Daoy (cell line): Measurements from ENCODE around the gene PDLIM4. TPM values are rescaled to one million over a fixed set of nuclear protein-coding genes. Genes with fewer than 3 reads are reported as not detected.

Experiments used
- DNase-seq: peaks from one replicate; pipeline ENCODE4 v3.0.0-alpha.2; 2015; ENCODE audit warnings: low read depth
- total RNA-seq: library from RNA; depleted of rRNA; stranded (reverse); fragments of >200 nt; shearing (Covaris generic); gene quantifications from 2 replicates; pipeline ENCODE4 v1.2.3, GENCODE V29; 2014

Gene PDLIM4
- total RNA-seq, 1 experiment from 2014 or later, result 103 TPM

DNA sequence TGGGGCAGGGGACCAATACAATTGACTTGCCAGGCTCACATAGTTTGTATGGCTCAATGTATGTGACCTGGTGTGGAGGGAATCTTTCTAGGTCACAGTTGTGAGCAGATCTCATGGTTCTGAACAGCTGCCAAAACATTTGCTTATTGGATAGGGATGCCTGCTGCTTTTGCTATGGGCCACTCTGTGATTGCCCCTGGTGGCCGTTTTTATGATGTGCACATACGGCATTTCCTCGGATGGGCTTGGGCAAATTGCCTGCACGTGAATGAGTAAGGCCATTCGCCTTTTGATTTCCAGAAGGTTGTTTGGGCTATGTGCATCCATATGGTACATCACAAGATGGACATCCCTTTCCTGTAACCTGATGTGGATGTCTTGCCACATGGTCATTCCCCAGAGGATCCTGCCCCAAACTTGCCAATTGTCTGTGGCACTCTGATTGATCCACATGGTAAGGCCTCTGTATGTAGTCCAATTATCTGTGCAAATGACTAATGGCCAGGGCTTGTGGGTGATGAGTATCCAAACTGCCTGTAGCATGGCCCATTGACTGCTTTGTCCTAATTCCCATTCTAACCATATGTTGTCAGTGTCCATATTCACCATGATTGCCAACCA lies 26.0 kb downstream of the PDLIM4 start:
- peak; percentile 62 for DNase-seq

DNA sequence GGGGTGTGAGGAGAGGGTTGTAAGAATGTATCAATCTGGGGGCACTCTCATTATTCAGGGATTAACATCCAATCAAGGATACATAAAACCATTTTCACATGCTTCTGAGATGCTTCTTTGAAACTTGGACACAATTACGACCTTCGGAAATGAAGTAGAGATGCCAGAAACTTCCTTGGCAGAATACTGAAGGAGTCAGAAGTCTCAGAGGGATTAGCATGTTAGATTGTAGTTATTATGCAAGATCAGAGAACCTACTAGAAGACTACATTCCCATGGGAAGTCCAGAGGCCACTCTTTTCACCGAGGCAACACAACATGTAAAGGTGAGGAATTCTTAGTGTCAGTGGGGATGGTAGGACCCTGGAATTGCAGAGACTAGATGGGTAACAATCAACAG lies 31.6 kb downstream of the PDLIM4 start:
- DNase-seq, result no peak

DNA sequence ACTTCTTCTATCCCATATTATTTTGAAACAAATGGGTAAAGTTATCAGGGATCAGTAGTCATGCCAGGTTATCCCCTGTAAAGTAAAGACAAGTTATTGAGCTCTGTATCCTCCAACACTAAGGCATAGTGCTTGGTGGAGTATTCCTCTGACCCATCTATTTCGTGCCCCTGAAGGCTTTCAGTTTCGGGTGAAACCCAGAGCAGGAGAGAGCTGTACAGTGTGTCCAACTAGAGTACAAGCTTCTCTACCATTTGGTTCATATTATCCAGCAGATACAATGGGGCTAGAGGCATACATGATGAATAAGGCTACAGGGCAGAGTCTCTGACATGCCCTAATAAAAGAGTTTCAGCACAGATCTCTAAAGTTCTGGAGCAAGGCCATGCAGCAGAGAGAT lies 33.5 kb downstream of the PDLIM4 start:
- no peak for DNase-seq

DNA sequence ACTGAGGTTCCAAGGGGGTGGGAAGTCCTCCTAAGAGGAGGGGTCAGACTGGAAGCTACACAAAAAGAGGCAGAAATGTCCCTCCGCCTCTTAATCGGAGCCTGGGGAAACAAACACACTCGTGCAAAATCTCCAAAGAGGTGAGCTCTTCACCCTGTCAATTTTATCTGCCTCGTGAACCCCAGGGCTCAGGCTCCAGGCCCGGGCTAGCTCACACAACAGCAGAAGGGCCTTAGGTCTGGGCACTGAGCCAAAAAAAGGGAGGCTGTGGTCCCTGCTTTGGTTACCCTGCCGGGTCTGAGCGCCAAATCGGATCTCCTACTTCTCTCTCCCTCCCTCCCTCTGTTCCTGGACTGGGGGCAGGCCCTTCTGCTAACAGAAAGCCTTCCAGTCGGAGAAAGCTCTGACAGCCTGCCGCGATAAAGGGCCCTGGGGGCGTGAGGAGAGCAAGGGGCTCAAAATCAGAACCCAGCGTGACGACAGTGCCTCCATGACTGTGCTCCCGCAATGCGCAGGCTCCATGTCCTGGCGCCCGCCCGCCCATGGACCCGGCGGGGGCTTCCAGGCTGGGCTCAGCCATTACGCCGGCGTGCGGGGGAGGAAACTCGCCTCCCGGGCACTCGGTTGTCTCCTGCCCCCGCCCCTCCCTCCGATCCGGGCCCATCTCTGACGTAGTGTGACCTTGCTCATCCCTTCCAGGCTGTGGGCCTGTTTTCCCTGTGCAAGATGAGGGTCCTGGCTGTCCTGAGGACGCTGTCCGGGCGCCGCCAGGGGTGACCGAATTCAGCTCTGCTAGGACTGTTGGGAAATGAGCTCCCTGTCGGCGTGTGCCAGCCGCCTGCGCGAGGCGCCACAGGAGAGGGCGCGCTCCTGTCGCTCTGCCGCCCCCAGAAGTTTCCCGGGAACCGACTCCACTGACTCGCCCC lies 35.8 kb downstream of the PDLIM4 start:
- peak; percentile 96 for DNase-seq

DNA sequence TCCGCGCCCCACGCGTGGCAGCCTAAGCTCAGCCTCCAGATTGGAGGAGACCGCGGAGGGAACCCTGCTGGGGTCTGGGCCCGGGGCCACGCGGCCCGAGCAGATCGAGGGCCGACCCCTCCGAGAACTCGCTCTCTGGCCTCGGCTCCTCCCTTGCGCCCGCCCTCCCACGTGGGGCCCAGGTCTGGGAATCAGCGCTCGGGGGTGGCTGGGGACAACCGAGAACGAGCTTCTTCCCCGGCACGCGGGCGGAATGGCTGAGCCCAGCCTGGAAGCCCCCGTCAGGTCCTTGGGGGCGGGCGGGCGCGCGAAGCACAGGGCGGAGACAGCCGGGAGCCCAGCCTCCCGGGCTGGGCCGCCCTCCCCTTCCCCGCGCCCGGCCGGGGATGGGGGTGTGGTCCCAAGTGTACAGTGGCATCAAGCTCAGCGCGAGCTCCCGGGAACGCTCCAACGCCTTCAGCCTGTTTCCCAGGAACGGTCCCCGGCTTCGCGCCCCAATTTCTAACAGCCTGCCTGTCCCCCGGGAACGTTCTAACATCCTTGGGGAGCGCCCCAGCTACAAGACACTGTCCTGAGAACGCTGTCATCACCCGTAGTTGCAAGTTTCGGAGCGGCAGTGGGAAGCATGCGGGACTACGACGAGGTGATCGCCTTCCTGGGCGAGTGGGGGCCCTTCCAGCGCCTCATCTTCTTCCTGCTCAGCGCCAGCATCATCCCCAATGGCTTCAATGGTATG lies 36.7 kb downstream of the PDLIM4 start, which contains the start of gene SLC22A4:
SLC22A4 (plus strand) TSS at position 403 of the 736 bp plus-strand sequence; CDS start at position 626, 223 bp downstream.
- peak; percentile 98 for DNase-seq

DNA sequence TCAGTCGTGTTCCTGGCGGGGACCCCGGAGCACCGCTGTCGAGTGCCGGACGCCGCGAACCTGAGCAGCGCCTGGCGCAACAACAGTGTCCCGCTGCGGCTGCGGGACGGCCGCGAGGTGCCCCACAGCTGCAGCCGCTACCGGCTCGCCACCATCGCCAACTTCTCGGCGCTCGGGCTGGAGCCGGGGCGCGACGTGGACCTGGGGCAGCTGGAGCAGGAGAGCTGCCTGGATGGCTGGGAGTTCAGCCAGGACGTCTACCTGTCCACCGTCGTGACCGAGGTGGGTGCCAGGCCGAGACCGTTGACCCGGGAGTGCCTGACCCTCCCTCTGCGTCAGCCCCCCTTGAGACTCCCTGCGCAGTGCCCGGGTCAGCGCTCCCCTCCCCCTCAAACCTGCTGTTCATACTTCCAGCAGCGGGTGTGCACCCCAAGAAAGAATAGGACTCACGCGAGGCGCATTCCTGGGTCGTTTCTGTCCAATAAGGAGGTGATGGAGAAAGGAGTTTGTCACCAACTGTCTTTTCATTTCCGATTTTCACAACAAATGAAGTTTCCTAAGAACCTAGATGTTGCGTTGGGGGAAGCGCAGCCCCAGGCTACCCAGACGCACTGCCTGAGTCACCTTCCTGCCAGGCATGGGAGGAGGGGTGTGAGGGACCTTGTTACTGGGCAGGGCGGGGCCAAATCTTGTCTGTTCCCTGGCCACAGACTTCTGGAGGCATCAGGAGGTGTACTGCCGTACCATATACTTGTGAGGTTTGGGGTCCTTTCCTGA lies 37.4 kb downstream of the PDLIM4 start:
- peak; percentile 93 for DNase-seq

DNA sequence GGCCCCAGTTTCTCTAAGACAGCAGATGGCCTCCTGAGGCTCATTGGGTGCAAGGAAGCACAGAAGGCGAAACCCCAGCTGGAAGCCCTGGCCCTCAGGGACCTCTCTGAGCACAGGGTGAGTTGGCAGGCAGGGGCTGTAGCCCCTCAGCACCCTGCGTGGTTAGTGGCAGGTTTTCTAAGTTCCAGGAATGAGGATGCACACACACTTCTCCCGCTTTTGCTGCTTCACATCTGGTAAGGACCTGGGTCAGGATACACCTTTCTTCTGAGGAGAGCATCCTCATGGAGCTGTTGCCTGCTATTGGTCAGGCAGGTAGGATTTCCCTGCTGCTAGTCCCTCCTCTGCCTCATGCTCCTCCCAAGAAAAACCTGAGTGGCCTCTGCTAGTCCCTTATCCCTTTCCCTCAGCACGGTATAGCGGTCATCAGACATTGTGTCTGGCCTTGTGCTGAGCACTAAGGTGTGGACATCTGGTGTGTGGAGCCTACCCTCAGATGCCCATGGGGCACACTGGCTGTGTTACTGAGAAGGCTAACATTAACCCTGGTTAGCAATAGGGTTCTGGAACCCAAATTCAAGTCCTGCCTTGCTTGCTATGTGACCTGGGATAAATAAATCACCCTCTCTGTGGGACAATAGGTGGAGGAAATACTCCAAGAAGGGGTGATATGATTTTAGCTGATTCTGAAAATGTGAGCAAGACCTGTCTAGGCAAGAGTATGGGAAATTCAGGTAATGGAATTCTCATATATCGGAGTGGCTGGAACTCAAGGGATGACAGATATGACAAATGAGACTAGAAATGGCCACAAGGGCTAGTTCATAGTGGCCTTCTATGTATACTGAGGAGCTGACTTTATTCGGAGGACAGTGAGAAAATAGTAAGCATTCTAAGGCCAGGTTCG lies 38.3 kb downstream of the PDLIM4 start:
- no peak for DNase-seq

DNA sequence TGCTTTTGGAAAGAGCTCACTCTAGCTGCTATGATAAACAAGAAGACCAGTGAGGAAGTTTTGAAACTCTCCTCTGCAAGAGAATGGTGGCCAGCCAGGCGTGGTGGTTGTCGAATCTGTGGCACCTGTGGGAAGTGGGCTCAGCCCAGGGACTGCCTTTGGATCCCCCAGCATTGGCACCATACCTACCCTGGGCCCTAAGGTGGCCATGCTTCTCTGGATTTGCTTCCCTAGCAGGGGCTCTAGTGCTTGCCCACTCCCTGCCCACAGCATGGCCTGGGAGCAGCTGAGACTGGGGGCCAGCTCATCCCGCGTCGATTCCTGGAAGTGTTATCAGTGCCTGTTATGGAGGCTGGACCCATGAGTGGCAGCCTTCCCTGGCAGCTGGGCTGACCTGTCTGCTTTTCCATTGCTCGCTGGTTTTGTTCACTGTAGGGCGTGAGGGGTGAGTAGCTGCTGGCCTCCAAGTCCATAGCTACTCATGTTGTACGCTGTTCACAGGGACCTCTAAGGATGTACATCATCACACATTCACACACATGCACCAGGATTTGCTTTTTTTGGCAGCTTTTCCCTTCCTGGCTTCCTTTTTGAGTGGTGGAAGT lies 39.0 kb downstream of the PDLIM4 start:
- DNase-seq, result peak; percentile 34

DNA sequence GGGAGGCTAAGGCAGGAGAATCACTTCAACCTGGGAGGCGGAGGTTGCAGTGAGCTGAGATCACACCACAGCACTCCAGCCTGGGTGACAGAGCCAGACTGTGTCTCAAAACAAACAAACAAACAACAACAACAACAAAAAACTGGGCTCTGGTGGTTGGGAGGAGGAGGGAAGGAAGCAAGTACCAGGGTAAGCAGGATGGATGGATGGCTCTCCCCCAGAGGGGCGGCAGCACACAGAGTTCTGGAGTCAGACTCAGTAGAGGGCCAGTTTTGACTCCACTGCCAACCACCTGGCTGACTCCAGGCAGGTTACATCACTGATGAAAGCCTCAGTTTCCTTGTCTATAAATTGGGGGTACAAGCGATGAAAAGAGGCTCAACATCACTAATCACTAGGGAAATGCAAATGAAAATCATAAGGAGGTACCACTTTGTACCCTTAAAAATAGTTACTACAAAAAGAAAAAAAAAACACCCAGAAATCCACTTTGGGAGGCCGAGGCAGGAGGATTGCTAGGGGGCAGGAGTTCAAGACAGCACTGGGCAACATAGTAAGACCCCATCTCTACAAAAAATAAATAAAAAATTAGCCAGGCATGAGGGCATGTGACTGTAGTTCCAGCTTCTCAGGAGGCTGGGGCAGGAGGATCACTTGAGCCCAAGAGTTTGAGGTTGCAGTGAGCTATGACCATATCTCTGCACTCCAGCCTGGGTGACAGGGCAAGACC lies 39.9 kb downstream of the PDLIM4 start:
- no peak for DNase-seq

DNA sequence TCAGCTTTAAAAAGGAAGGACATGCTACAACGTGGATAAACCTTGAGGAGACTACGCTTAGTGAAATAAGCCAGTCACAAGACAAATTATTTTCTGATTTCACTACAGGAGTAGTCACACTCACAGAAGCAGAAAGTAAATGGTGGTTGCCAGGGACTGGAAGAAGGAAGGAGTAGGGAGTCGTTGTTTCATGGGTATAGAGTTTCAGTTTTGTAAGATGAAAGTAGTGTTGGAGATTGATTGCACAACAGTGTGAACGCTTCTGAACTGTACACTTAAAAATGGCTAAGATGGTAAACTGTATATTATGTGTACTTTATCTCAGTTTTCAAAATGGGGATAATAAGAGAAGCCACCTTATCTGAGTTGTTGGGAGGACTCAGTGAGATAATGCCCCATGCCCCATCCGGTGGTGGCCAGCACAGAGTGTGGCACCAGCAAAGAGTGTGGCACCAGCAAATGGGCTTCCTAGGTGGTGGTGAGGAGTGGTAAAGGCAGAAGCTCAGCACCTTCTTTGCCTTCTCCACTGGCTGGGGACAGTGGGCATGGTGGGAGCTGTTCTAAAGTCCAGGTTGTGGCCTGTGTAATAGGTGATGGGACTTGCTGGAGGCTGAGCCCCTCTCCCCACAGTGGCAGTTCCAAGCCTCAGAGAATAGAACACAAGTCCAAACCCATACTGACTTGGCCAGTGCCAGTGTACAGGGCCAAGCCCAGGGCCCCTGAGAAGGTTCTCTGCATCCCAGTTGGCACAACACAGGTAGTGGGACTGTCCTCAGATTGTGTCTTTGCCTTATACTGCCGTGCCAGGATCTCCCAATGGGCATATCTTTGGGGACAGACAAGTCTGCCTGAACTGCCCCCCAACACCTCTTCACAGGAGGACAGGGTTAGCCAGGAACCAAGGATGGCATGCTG lies 41.1 kb downstream of the PDLIM4 start:
- DNase-seq, result no peak

DNA sequence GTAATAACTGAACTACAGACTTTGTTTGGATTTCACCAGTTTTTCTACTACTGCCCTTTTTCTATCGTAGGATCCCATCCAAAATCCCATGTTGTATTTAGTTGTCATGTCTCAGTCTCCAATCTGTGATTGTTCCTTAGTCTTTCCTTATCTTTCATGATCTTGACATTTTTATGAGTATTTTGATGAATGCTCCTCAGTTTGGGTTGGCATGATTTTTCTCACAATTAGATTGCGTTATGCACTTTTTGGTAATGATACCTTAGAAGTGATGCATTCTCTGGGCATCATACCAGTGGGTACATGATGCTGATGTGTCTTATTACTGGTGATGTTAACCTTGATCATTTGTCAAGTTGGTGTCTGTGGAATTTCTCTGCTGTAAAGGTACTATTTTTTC lies 42.4 kb downstream of the PDLIM4 start:
- no peak for DNase-seq

DNA sequence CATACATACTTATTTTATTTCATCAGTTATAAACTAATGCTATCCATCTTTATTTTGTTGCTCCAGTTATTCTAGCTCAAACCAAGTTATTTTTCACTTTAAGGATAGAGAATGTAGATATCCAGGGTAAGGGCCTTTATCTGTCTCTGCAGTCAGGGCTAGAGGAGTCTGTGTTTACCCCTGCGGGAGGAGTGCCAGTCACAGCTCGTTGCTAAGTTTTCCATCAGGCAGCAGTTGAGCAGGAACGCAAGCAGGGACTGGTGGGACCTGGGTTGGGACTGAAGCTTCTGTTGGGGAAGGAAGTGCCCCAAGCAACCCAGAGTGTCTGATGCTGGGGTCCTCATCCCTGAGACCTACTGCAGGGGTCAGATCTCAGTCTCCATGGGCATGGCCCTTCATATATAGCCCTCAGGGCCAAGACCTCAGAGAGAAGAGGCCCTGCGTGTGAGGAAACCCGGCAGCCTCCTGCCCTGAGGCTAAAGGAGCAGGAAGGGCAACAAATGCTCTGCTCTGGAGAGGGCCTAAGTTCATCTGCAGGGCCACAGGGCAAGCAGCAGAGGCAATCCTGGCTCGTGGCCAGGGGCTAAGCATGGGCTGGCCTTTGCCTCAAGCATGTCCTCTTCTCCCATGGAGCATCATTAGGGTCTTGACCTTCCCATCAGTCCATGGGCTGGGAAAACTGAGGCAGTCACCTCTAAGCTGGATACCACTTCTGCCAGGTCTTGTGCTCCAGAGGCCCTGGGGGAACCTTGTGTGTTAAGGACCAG lies 43.3 kb downstream of the PDLIM4 start:
- no peak for DNase-seq

DNA sequence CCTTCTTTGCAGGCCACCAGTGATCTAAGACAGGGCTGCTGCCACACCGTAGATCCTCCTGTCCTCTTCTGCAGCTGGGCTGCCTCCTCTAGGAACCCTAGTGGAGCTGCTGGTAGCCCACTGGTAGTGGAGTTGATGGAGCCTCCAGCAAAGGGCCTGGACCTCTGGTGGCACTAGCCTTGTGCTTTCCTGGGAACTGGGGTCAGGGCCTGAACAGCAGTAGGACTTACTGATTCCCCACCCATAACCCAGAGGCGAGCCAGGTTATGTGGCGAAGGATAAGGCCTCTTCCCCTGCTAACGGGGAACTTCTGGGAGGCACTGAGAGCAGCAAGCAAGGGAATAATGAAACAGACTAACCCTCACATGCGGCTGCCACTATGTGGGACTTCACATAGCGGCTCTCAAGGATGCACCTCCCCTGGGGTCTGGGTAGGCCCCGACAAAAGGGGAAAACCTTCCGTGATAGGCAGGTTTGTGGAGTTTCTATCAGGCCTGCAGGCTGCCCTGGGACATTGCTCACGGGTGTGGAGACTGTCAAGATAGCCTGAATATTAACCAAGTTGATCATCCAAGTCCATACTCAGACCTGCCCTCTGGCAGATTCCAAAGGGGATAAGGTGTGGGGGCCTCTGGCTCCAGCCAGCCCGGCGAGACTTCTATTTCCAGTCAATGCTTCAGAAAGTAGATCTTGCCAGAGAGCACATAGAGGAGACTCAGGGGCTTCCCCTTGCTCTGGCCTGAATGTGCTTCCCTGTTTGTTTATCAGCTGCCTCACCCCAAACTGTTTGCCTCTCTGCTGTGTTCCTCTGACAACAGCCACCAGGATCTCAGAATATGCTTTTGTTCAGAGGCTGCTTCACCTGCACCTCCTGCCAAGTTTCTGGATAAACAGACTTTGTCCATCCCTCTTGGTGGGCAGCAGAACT lies 44.1 kb downstream of the PDLIM4 start:
- no peak for DNase-seq

DNA sequence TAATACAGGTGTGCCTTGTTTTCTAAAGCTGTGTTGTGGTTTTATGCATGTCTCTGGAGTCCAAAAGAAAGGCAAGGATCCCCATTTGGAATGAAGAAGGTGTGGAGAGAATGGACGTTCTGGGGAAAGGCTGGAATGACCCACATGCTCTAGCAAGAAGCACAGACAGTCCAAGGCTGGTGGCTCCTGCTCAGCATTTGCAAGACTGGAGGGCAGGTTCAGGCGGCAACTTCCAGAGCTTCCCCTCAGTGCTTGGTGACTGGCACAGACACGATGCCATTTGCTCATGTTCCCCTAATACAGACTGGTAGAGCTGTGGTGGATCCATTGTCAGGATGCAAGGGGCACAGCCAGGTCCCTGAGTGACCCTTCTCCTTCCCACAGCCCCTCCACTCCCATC lies 44.9 kb downstream of the PDLIM4 start:
- no peak for DNase-seq

DNA sequence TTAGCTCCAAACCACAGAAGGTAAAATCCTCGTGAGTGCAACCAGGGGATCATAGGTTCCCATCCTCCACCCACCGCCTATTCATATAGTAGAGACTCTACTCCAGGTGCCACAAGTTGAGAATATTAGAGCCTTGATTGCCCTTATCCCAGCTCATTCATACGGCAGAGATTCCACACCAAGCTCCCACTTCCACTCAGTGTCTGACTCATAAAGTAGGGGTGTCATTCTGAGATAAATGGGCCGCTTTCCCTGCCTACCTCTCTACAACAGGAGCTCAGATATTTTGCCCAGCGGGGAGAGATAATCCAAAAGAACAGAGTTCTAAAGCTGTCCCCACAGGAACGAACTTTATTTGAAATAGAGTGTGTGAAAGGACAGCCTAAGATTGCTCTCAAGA lies 46.1 kb downstream of the PDLIM4 start:
- no peak for DNase-seq

DNA sequence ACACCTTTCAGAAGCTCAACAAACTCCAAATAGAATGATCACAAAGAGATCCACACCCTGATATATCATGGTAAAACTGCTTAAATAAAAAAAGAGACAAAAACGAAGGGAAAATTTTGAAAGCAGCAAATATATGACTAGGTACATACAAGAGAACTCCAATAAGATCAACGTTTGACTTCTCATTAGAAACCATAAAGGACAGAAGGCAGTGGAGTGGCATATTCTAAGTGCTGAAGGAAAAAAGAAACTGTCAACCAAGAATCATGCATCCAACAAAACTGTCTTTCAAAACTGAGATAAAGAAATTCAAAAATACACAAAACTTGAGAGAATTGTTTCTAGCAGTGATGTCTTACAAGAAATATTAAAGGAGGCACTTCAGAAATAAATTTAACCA lies 47.9 kb downstream of the PDLIM4 start:
- DNase-seq, result no peak
